ENCODE measurements around the gene ATP8B1. TPM values are rescaled to one million over a fixed set of nuclear protein-coding genes. Genes with fewer than 3 reads are reported as not detected.
"Not testable (repeated sequence)": the region's sequence is repeated elsewhere in the genome, so short reads cannot be mapped to it uniquely, and the experiment has no call there.

Gene ATP8B1
- total RNA-seq = under 1 TPM; 0.18 to 0.38 TPM

DNA sequence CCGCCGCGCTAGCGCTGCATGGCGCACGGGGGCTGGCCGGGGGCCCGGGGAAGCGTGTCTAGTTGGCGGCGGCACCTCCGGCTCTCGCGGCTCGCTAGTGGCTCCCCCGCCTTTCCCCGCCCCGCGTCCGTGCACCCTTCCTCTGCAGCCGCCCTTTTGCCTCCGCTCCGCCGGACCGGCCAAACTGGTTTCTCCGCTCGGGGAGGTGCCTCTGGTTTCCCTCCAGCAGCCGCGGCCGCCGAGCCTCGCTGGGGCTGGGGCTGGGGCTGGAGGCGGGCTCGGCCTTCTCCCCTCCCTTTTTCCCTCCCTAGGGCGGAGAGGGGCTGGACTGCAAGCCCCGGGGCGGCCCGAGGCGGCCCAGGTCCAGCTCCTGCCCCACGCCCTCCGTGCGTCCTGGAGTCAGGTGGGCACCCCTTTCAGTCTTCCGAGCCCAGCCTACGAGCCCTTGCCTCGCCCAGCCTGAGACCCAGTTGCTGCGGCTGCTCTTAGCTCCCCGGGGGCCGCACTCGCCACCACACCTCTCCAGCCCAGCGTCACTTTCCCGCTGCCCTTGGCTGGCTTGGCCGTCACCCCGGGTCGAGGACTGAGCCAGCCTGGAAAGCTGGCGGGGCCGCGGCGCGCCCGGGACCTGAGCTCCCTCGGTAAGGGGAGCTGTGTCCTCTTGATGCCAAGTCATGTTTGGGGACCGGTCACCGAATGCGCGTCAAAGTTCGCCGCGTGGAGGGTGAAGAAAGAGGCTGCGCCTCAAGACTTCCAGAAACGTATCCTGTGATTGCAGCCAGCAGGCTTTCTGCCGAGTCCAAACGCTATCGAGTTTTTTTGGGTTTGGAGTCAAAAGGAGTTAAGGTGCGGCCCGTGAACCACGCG, at the start of gene ATP8B1:
Gene ATP8B1 (minus strand): TSS at position 213 of the 867 bp plus-strand sequence. CDS start 71,508 bp downstream, outside the sequence.
- Mint-ChIP-seq H3K4me1 (ENCODE audit: low read depth) (peaks cover 13% of the 10 kb centered on the region), H3K9me3 (no peaks in the 10 kb centered on the region), H3K27ac (no peak within 1 kb of the TSS), H3K36me3 (ENCODE audit: low read depth) (no peaks in the 10 kb centered on the region), H3K27me3 (peaks cover 47% of the 10 kb centered on the region), H3K4me3 (peak within 1 kb of the TSS; percentile 75)
- ATAC-seq (peak; percentile 69), DNase-seq (peak; percentile 24)
- TF ChIP-seq, protein P1, sequence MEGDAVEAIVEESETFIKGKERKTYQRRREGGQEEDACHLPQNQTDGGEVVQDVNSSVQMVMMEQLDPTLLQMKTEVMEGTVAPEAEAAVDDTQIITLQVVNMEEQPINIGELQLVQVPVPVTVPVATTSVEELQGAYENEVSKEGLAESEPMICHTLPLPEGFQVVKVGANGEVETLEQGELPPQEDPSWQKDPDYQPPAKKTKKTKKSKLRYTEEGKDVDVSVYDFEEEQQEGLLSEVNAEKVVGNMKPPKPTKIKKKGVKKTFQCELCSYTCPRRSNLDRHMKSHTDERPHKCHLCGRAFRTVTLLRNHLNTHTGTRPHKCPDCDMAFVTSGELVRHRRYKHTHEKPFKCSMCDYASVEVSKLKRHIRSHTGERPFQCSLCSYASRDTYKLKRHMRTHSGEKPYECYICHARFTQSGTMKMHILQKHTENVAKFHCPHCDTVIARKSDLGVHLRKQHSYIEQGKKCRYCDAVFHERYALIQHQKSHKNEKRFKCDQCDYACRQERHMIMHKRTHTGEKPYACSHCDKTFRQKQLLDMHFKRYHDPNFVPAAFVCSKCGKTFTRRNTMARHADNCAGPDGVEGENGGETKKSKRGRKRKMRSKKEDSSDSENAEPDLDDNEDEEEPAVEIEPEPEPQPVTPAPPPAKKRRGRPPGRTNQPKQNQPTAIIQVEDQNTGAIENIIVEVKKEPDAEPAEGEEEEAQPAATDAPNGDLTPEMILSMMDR (IDR thresholded peaks at IDR 0.05) = no peak
- CTCF ChIA-PET = no interaction called here
- intact Hi-C loops (cut with micrococcal nuclease) = loop anchor here (5.0 kb wide), 1 partner anchor 224 kb away; no protein-coding TSS in a partner anchor
- POLR2A ChIA-PET = interaction anchor here (1.0 to 1.2 kb wide), 2 partner anchors 9 to 173 kb away, joined by 3 to 4 read pairs; no protein-coding TSS in a partner anchor

DNA sequence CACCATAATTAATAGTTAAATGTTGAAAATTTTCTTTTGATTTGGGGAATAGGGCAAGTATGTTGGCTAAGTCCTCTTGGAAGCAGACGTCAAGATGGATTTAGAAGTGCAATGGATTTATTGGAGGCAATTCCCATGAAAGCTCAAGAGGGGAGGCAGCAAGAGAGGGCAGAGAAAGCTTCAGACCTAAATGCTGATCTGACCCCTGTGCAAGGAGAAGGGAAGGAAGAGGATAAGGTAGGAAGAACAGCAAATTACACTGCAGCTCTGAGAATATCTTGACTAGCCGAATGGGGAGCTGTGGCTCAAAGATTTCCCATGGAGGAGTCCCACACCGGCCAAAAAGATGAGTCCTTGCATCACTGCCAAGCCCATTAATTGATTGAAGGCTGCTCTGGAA, 46.9 kb upstream of the ATP8B1 start:
- no peak overlapping the region for H3K27ac Mint-ChIP-seq
- no peaks in the 10 kb centered on the region for H3K9me3 Mint-ChIP-seq
- TF ChIP-seq, protein P1 (IDR thresholded peaks at IDR 0.05) = no peak
- no peaks in the 10 kb centered on the region for H3K4me1 Mint-ChIP-seq (ENCODE audit: low read depth)
- no peaks in the 10 kb centered on the region for H3K36me3 Mint-ChIP-seq (ENCODE audit: low read depth)
- DNase-seq (no peak), ATAC-seq (no peak)
- intact Hi-C loops (cut with micrococcal nuclease) = no loop called here
- H3K27me3 Mint-ChIP-seq = peaks cover 19% of the 10 kb centered on the region
- CTCF ChIA-PET = no interaction called here
- POLR2A ChIA-PET = no interaction called here
- no peak overlapping the region for H3K4me3 Mint-ChIP-seq

DNA sequence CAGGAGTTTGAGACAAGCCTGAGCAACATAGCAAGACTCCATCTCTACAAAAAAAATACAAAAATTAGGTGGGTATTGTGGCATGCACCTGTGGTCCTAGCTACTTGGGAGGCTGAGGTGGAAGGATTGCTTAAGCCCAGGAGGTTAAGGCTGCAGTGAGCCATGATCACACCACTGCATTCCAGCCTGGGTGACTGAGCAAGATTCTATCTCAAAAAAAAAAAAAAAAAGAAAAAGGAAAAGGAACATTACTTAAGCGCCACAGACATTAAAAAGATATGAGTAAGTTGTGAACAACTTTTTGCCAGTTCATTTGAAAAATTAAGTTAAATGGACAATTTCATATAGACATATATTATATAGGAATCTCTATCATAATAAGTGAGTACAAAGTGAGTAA, 45.3 kb upstream of the ATP8B1 start:
- DNase-seq; POLR2A ChIA-PET; H3K36me3 Mint-ChIP-seq (ENCODE audit: low read depth); H3K27ac Mint-ChIP-seq; H3K9me3 Mint-ChIP-seq; intact Hi-C loops (cut with micrococcal nuclease); H3K4me3 Mint-ChIP-seq; CTCF ChIA-PET; H3K4me1 Mint-ChIP-seq (ENCODE audit: low read depth); ATAC-seq: not testable (repeated sequence)
- H3K27me3 Mint-ChIP-seq = peaks cover 29% of the 10 kb centered on the region

DNA sequence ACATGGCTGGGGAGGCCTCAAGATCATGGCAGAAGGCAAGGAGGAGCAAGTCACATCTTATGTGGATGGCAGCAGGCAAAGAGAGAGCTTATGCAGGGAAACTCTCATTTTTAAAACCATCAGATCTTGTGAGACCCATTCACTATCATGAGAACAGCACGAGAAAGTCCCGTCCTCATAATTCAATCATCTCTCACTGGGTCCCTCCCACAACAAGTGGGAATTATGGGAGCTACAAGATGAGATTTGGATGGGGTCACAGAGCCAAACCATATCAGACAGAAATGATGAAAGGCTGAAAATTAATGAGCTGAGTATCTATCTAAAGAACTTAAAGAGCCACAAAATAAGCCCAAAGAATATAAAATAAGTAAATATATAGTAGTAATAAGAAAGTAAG, 44.3 kb upstream of the ATP8B1 start:
- ATAC-seq; H3K4me1 Mint-ChIP-seq (ENCODE audit: low read depth); POLR2A ChIA-PET; H3K4me3 Mint-ChIP-seq; DNase-seq; H3K9me3 Mint-ChIP-seq; H3K27ac Mint-ChIP-seq; intact Hi-C loops (cut with micrococcal nuclease); CTCF ChIA-PET; H3K36me3 Mint-ChIP-seq (ENCODE audit: low read depth): not testable (repeated sequence)
- H3K27me3 Mint-ChIP-seq = peaks cover 35% of the 10 kb centered on the region

DNA sequence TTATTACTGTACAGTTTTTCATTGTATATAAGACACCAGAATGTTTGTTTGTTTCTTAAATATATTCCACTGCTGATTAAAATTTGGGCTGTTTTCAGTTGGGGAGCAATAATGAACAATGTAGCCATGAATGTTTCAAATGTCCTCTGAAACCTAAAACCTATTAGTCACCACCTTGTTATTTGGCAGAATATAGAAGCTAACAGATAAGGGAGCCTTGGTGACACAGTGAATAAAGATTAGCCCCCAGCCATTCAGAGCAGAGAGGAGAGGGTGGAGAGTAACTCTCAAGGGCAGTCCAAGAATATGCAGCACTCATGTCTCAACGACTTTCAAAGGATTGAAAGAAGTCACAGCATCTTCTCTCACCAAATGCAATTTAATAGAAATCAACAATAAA, 43.1 kb upstream of the ATP8B1 start:
- intact Hi-C loops (cut with micrococcal nuclease) = no loop called here
- no peak for DNase-seq
- peaks cover 14% of the 10 kb centered on the region for H3K4me1 Mint-ChIP-seq (ENCODE audit: low read depth)
- POLR2A ChIA-PET = no interaction called here
- H3K27ac Mint-ChIP-seq = no peak overlapping the region
- no peaks in the 10 kb centered on the region for H3K9me3 Mint-ChIP-seq
- peaks cover 29% of the 10 kb centered on the region for H3K27me3 Mint-ChIP-seq
- no peak overlapping the region for H3K4me3 Mint-ChIP-seq
- H3K36me3 Mint-ChIP-seq (ENCODE audit: low read depth) = no peaks in the 10 kb centered on the region
- CTCF ChIA-PET = interaction anchor here (1.7 kb wide), 1 partner anchor 10 kb away, joined by 5 read pairs; no protein-coding TSS in a partner anchor
- TF ChIP-seq, protein P1 (IDR thresholded peaks at IDR 0.05) = no peak
- no peak for ATAC-seq

DNA sequence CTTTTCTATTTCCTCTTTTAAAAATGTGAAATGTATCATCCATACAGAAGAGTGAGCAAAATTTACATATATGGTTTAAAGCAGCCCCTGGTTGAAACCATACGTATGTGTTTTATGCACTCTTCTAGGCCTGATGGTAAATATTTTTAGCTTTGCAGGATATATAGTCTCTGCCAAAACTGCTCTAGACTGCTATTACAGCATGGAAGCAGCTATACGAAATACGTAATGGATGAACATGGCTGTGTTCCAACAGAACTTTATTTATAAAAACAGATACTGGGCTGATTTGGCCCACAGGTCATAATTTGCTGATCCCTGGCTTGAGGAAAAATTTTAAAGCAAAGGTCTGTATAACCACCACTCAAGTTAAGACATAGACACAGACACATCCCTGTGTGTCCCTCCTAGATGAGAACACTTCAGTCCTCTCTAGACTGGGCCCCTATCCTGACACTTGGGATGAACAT, 42.5 kb upstream of the ATP8B1 start:
- H3K36me3 Mint-ChIP-seq (ENCODE audit: low read depth) = no peaks in the 10 kb centered on the region
- peaks cover 29% of the 10 kb centered on the region for H3K27me3 Mint-ChIP-seq
- ChIA-PET CTCF (interaction anchor here (1.7 kb wide), 1 partner anchor 11 kb away, joined by 5 read pairs; no protein-coding TSS in a partner anchor), POLR2A (no interaction called here)
- no peaks in the 10 kb centered on the region for H3K9me3 Mint-ChIP-seq
- no peak for DNase-seq
- peaks cover 18% of the 10 kb centered on the region for H3K4me1 Mint-ChIP-seq (ENCODE audit: low read depth)
- no peak for ATAC-seq
- no peak overlapping the region for H3K27ac Mint-ChIP-seq
- intact Hi-C loops (cut with micrococcal nuclease) = no loop called here
- no peak overlapping the region for H3K4me3 Mint-ChIP-seq
- TF ChIP-seq, protein P1 (IDR thresholded peaks at IDR 0.05) = no peak

All from activated CD8-positive, alpha-beta T cell treated with anti-CD3 and anti-CD28 coated beads for 36 hours (primary cell).